NCI-H2171 treated with DMSO at 0.1 percent for 48 hours (cell line): ENCODE results near the gene KRT79.

Experiments used
- DNase-seq: peaks from one replicate; lab custom pipeline; 2025; lab: John Stamatoyannopoulos, UW

KRT79 gene

DNA sequence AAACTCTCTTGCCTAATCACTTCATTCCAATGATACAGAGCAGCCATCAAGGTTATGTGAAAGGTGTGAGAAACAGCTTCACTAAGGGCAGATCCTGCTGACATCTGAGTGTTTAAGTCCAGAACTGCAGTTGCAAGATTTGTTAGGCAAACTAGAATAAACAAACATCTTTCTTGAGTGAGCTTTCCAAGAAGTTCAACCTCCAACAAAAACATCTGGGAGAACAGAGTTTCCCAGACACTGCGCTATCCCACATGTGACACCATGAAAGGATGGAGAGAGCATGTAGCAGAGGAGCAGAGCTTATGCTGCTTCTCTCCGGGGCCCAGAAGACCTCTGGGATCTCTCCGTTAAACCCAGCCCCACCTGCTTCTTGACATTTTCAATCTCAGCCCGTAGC is 62.6 kb downstream of the KRT79 start:
- DNase-seq, result no peak
